ENCODE measurements around the gene STMP1.

Gene STMP1

DNA sequence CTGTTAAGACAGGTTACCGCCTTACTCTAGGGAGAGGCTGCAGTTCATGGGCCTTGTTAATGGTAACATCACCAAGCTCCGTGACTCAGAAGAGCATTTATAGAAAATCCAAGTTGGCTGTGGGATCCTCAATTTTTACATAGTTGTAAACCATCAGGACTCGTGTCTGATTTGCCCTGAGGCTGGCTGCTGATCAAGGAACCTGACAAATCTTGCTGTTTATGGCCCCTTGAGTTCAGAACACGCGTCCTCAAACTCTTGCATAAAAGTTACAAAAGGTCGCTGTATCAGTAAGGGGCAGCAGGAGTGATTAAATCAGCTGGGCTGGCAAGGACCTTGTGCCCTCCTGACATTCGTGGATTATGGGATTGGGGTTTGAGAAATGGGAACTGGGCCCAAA, 61.1 kb downstream of the STMP1 start:
- DNase-seq = no peak
